Activated CD4-positive, alpha-beta T cell treated with anti-CD3 and anti-CD28 coated beads, Interleukin-2, amount 10 ng/mL, durations not matched to agents 7 days and 5 days (primary cell): ENCODE data around the gene ATG5. TPM values are rescaled to one million over a fixed set of nuclear protein-coding genes. Genes with fewer than 3 reads are reported as not detected.

Experiments used
- CTCF ChIA-PET: fragments of 350-600 bp; sonication (Branson Sonifier 250); formaldehyde crosslinking; loops from one replicate; lab custom pipeline; 2021; ENCODE audit warnings: antibody characterized with exemption; lab: Charles Lee
- POLR2A ChIA-PET: fragments of 350-600 bp; sonication (Branson Sonifier 250); formaldehyde crosslinking; loops from one replicate; lab custom pipeline; 2021; ENCODE audit warnings: antibody characterized with exemption; lab: Charles Lee
- DNase-seq: peaks from one replicate; pipeline ENCODE4 v3.0.0-alpha.2; 2020
- H3K27ac Mint-ChIP-seq: one replicate; pipeline ENCODE4 v1.8.0; 2021; ENCODE audit warnings: mild to moderate bottlenecking, moderate library complexity, mixed read lengths
- H3K27me3 Mint-ChIP-seq: one replicate; pipeline ENCODE4 v1.8.0; 2021; ENCODE audit warnings: mixed read lengths
- H3K36me3 Mint-ChIP-seq: one replicate; pipeline ENCODE4 v1.8.0; 2021; ENCODE audit warnings: low read depth, mixed read lengths
- H3K4me1 Mint-ChIP-seq: one replicate; pipeline ENCODE4 v1.8.0; 2021; ENCODE audit warnings: mixed read lengths
- H3K4me3 Mint-ChIP-seq: one replicate; pipeline ENCODE4 v1.8.0; 2021; ENCODE audit warnings: mild to moderate bottlenecking, moderate library complexity, mixed read lengths
- H3K9me3 Mint-ChIP-seq: one replicate; pipeline ENCODE4 v1.8.0; 2021; ENCODE audit warnings: mixed read lengths
- total RNA-seq, 2 experiments: library from RNA; stranded (reverse); gene quantifications; one replicate each; pipeline ENCODE4 v1.2.3, GENCODE V29; 2021

The ATG5 gene
- total RNA-seq, 2 experiments from 2014 or later, result 27.4 to 29.3 TPM

DNA sequence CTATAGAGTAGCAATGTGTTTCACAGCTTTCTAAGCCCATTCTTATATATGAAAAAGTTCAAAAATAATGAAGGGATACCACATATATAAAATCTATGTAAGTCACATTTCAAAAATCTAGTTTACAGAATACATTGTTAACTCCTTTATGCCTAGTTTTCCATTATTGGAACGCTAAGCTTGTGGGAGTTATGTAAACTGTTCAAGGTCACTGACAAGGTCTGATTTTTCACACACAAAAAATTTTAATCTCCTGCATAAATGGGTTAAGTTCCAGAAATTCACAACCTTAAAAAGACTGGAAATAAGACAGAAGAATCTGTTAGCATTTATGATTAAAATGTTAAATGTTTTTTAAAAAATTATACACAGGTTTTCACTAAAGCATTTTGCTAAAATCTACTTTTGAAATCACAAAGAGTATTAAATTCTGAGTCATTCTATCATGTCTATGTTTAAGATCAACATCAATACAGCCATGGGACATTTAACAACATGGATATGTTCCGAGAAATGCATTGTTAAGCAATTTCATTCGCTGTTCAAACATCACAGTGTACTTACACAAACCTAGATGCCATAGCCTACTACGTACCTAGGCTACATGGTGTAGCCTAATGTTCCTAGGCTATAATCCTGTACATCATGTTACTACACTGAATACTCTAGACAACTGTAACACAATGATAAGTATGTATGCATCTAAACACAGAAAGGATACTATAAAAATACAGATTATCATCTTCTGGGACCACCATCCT lies 25.4 kb downstream of the ATG5 start:
- Mint-ChIP-seq H3K27me3 (no peaks in the 10 kb centered on the region), H3K36me3 (peaks cover 3% of the 10 kb centered on the region), H3K4me1 (peaks cover 9% of the 10 kb centered on the region), H3K9me3 (no peaks in the 10 kb centered on the region), H3K27ac (no peak overlapping the region), H3K4me3 (no peak overlapping the region)
- DNase-seq, result no peak
- CTCF ChIA-PET, result interaction anchor here (1.5 kb wide), 1 partner anchor 12 kb away, joined by 4 read pairs; no protein-coding TSS in a partner anchor
- POLR2A ChIA-PET, result no interaction called here

GRCh38 chr6:106293116-106293515 lies 32.4 kb downstream of the ATG5 start:
- Mint-ChIP-seq H3K36me3 (peaks cover 30% of the 10 kb centered on the region), H3K27ac (no peak overlapping the region), H3K9me3 (peaks cover 4% of the 10 kb centered on the region), H3K27me3 (no peaks in the 10 kb centered on the region), H3K4me1 (peaks cover 7% of the 10 kb centered on the region), H3K4me3 (no peak overlapping the region)
- DNase-seq, result no peak
- ChIA-PET CTCF (no interaction called here), POLR2A (no interaction called here)

DNA sequence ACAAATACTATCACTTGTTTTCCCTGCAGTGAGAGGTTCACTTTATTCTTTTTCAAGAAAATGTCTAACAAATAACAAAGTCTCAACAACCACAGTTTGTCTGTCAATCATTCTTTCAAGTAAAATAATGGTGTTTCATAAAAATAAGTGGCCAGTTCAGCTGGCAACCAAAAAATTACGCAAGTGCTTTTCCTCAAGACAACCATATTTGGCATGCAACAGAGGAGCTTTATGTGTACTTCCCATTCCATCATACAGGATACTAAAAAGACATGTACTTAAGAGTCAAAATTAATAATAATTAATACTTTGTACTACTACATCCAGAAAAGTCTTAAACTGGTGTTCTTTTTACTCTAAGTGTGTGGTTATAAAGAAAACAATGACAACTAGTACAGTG lies 34.6 kb downstream of the ATG5 start:
- POLR2A ChIA-PET, result no interaction called here
- Mint-ChIP-seq H3K27me3 (no peaks in the 10 kb centered on the region), H3K4me1 (peaks cover 7% of the 10 kb centered on the region), H3K27ac (no peak overlapping the region), H3K4me3 (no peak overlapping the region), H3K9me3 (peaks cover 6% of the 10 kb centered on the region), H3K36me3 (peaks cover 43% of the 10 kb centered on the region)
- no peak for DNase-seq
- CTCF ChIA-PET, result interaction anchor here (0.6 to 1.1 kb wide), 2 partner anchors 11 to 35 kb away, joined by 3 read pairs; partner anchors contain the start of gene ATG5

GRCh38 chr6:106290032-106290431 lies 35.5 kb downstream of the ATG5 start:
- Mint-ChIP-seq H3K4me1 (peaks cover 7% of the 10 kb centered on the region), H3K27ac (no peak overlapping the region), H3K9me3 (peaks cover 8% of the 10 kb centered on the region), H3K36me3 (peaks cover 47% of the 10 kb centered on the region), H3K27me3 (no peaks in the 10 kb centered on the region), H3K4me3 (no peak overlapping the region)
- CTCF ChIA-PET, result interaction anchor here (0.6 to 1.1 kb wide), 3 partner anchors 10 to 150 kb away, joined by 3 read pairs; partner anchors contain the start of gene ATG5
- no peak for DNase-seq
- POLR2A ChIA-PET, result no interaction called here

- Mint-ChIP-seq H3K36me3 (peaks cover 44% of the 10 kb centered on the region), H3K27me3 (no peaks in the 10 kb centered on the region), H3K27ac (no peak overlapping the region), H3K4me3 (no peak overlapping the region), H3K4me1 (peaks cover 9% of the 10 kb centered on the region), H3K9me3 (peaks cover 11% of the 10 kb centered on the region)
- CTCF ChIA-PET, result interaction anchor here (0.5 to 0.7 kb wide), 2 partner anchors 24 to 200 kb away, joined by 3 read pairs; no protein-coding TSS in a partner anchor
- POLR2A ChIA-PET, result no interaction called here
- no peak for DNase-seq
Measured at GRCh38 chr6:106287215-106287614, 38.3 kb downstream of the ATG5 start.

GRCh38 chr6:106286746-106287145 lies 38.8 kb downstream of the ATG5 start:
- peaks cover 11% of the 10 kb centered on the region for H3K9me3 Mint-ChIP-seq
- H3K4me1 Mint-ChIP-seq, result peaks cover 12% of the 10 kb centered on the region
- ChIA-PET POLR2A (no interaction called here), CTCF (interaction anchor here (0.5 to 0.7 kb wide), 3 partner anchors 23 to 199 kb away, joined by 3 read pairs; no protein-coding TSS in a partner anchor)
- H3K27ac Mint-ChIP-seq, result no peak overlapping the region
- no peak overlapping the region for H3K4me3 Mint-ChIP-seq
- no peak for DNase-seq
- H3K36me3 Mint-ChIP-seq, result peaks cover 40% of the 10 kb centered on the region
- no peaks in the 10 kb centered on the region for H3K27me3 Mint-ChIP-seq

- no peaks in the 10 kb centered on the region for H3K27me3 Mint-ChIP-seq
- peaks cover 7% of the 10 kb centered on the region for H3K9me3 Mint-ChIP-seq
- peaks cover 14% of the 10 kb centered on the region for H3K4me1 Mint-ChIP-seq
- no peak for DNase-seq
- no peak overlapping the region for H3K27ac Mint-ChIP-seq
- ChIA-PET CTCF (no interaction called here), POLR2A (no interaction called here)
- H3K4me3 Mint-ChIP-seq, result no peak overlapping the region
- peaks cover 34% of the 10 kb centered on the region for H3K36me3 Mint-ChIP-seq
Measured at GRCh38 chr6:106283481-106283880, 42.1 kb downstream of the ATG5 start.

DNA sequence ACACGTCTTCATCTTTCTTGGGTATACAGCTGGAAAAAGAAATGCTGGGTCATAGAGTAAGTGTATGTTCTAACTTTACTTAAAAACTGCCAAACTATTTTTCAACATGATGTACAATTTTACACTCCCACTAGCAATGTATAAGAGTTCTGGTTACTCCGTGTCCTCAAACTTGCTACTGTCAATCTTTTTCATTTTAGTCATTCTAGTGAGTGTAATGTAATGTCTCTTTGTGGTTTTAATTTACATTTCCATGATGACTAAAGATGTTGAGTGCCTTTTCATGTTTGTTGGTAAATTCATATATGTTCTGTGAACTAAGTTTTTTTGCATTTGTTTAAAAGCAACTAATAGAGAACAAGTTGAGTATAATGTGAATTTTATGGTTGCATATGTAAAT lies 43.9 kb downstream of the ATG5 start:
- ChIA-PET POLR2A (interaction anchor here (0.7 kb wide), 1 partner anchor 432 kb away, joined by 3 read pairs; no protein-coding TSS in a partner anchor), CTCF (interaction anchor here (1.1 kb wide), 2 partner anchors 24 to 879 kb away, joined by 3 read pairs; partner anchors contain the start of gene PREP)
- H3K27ac Mint-ChIP-seq, result no peak overlapping the region
- H3K9me3 Mint-ChIP-seq, result peaks cover 7% of the 10 kb centered on the region
- no peak for DNase-seq
- no peak overlapping the region for H3K4me3 Mint-ChIP-seq
- H3K4me1 Mint-ChIP-seq, result peaks cover 14% of the 10 kb centered on the region
- H3K27me3 Mint-ChIP-seq, result no peaks in the 10 kb centered on the region
- H3K36me3 Mint-ChIP-seq, result peaks cover 31% of the 10 kb centered on the region

GRCh38 chr6:106281088-106281487 lies 44.5 kb downstream of the ATG5 start:
- CTCF ChIA-PET, result interaction anchor here (1.1 kb wide), 1 partner anchor 25 kb away, joined by 3 read pairs; no protein-coding TSS in a partner anchor
- Mint-ChIP-seq H3K4me1 (peaks cover 14% of the 10 kb centered on the region), H3K9me3 (peaks cover 6% of the 10 kb centered on the region), H3K4me3 (no peak overlapping the region), H3K27ac (no peak overlapping the region), H3K36me3 (peaks cover 29% of the 10 kb centered on the region), H3K27me3 (no peaks in the 10 kb centered on the region)
- POLR2A ChIA-PET, result no interaction called here
- no peak for DNase-seq

- ChIA-PET POLR2A (no interaction called here), CTCF (interaction anchor here (1.1 to 1.3 kb wide), 2 partner anchors 10 to 12 kb away, joined by 3 read pairs; no protein-coding TSS in a partner anchor)
- H3K4me3 Mint-ChIP-seq, result no peak overlapping the region
Measured at GRCh38 chr6:106279179-106279578, 46.4 kb downstream of the ATG5 start.

DNA sequence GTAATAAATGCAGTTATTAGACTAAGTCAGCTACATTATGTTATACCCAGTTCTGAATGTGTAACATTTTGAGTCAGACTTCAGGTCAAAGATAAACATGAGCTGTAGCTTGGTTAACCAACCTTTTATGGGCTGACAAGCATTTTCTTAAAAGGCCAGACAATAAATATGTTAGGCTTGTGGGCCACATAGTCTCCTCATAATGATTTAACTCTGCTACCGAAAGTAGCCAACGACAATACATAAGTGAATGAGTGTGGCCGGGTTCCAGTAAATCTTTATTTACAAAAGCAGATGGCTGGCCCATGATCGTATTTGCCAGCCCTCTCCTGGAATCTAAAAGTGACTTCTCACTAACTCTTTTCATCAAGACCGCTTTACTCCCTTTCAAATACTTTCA lies 49.9 kb downstream of the ATG5 start:
- Mint-ChIP-seq H3K9me3 (no peaks in the 10 kb centered on the region), H3K4me1 (peaks cover 11% of the 10 kb centered on the region), H3K36me3 (peaks cover 23% of the 10 kb centered on the region), H3K4me3 (no peak overlapping the region), H3K27ac (no peak overlapping the region), H3K27me3 (no peaks in the 10 kb centered on the region)
- no peak for DNase-seq
- POLR2A ChIA-PET, result no interaction called here
- CTCF ChIA-PET, result interaction anchor here (0.5 to 1.0 kb wide), 5 partner anchors 32 to 295 kb away, joined by 3 read pairs; no protein-coding TSS in a partner anchor

More at GRCh38 chr6:106279179-106279578, 46.4 kb downstream of the ATG5 start:
- H3K27me3 Mint-ChIP-seq, result no peaks in the 10 kb centered on the region
- peaks cover 23% of the 10 kb centered on the region for H3K36me3 Mint-ChIP-seq
- H3K4me1 Mint-ChIP-seq, result peaks cover 16% of the 10 kb centered on the region
- no peak for DNase-seq
- no peak overlapping the region for H3K27ac Mint-ChIP-seq
- H3K9me3 Mint-ChIP-seq, result no peaks in the 10 kb centered on the region

- DNase-seq, result no peak
- peaks cover 19% of the 10 kb centered on the region for H3K36me3 Mint-ChIP-seq
- H3K27ac Mint-ChIP-seq, result no peak overlapping the region
- no peak overlapping the region for H3K4me3 Mint-ChIP-seq
- POLR2A ChIA-PET, result no interaction called here
- peaks cover 6% of the 10 kb centered on the region for H3K9me3 Mint-ChIP-seq
- H3K4me1 Mint-ChIP-seq, result peaks cover 6% of the 10 kb centered on the region
- no peaks in the 10 kb centered on the region for H3K27me3 Mint-ChIP-seq
- CTCF ChIA-PET, result interaction anchor here (0.7 to 1.2 kb wide), 2 partner anchors 16 to 50 kb away, joined by 3 read pairs; no protein-coding TSS in a partner anchor
Measured at GRCh38 chr6:106273087-106273486, 52.5 kb downstream of the ATG5 start.

DNA sequence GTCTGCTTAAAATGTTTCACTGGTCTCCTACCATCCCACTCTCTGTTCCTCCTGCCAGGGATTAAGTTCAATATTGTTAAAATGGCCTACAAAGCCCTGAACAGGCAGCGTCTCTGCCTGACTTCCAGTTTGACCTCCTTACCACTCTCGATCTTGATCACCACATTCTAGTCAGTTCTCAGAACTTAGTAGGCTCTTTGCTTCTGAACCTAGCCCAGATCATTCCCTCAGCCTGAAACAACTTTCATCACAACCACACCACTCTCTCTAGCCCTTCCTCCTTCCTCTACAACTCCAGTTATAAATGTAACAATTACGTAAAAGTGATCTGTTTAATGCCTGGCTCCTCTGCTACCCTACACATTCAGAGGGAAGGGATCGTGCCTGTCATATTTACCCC lies 53.3 kb downstream of the ATG5 start:
- H3K9me3 Mint-ChIP-seq, result peaks cover 12% of the 10 kb centered on the region
- H3K36me3 Mint-ChIP-seq, result peaks cover 27% of the 10 kb centered on the region
- ChIA-PET POLR2A (no interaction called here), CTCF (interaction anchor here (0.6 to 1.2 kb wide), 2 partner anchors 11 to 51 kb away, joined by 3 read pairs; no protein-coding TSS in a partner anchor)
- no peak for DNase-seq
- H3K27ac Mint-ChIP-seq, result no peak overlapping the region
- no peak overlapping the region for H3K4me3 Mint-ChIP-seq
- peaks cover 10% of the 10 kb centered on the region for H3K4me1 Mint-ChIP-seq
- no peaks in the 10 kb centered on the region for H3K27me3 Mint-ChIP-seq
